ENCODE measurements around the gene SLAMF7.

DNA sequence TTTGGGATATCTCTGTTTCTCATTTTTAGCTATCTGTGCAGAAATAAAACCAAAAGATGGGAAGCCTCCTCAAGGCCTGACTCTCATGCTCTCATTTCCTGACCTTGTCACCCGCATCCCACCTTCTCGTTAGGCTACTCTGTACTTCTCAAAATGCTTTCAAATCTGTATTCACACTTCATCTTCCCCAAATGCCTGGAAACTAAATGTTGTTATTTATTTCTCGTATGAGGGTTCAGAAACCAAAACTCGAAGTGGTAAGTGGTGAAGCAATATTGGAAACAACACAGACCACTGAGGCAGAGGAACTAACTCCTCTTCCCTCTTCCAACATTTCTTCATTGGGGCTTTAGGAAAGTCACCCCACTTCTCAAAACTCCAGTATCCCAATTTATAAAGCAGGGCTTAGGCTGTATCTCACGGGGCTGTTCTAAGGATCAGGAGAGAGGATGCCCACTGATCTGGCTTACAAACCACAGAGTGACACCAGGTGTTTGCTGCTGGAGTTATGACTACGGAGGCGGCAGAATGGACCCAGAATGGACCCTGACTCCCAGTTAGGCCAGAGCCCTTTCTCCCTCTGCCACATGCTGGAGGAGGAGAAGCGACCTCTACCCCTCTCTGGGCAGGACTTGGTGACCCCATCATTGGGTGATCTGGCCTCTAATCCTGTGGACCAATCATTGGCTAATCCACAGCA, 3.5 kb downstream of the SLAMF7 start:
- TF ChIP-seq CTCF (IDR thresholded peaks at IDR 0.05), result no peak
- TF ChIP-seq POLR2A (IDR thresholded peaks at IDR 0.05), result no peak
- TF ChIP-seq POLR2AphosphoS5 (IDR thresholded peaks at IDR 0.05), result no peak

Data from breast epithelium (tissue), 3 donors.